BJ (cell line): ENCODE measurements around the gene RACGAP1. TPM values are rescaled to one million over a fixed set of nuclear protein-coding genes. Genes with fewer than 3 reads are reported as not detected.

Source experiments
- CTCF ChIA-PET: fragments of 350-600 bp; formaldehyde crosslinking; extraction: SDS; loops from one replicate; lab custom pipeline; 2021; ENCODE audit warnings: antibody characterized with exemption, inconsistent platforms; lab: Yijun Ruan, JAX
- POLR2A ChIA-PET: fragments of 300-600 bp; sonication (Branson Sonifier 250); formaldehyde crosslinking; extraction: SDS; loops from one replicate; lab custom pipeline; 2021; ENCODE audit warnings: antibody characterized with exemption; lab: Charles Lee
- DNase-seq: peaks from one replicate; pipeline ENCODE4 v3.0.0-alpha.2; 2011; ENCODE audit warnings: low read depth
- H3K27me3 ChIP-seq: 2 replicates; pipeline ENCODE4 v1.6.0; 2011; ENCODE audit warnings: low read length; ENCODE audit not compliant: control insufficient read depth, insufficient read depth
- H3K36me3 ChIP-seq: 2 replicates; pipeline ENCODE4 v1.5.1; 2011; ENCODE audit warnings: low read length; ENCODE audit not compliant: control insufficient read depth, insufficient read depth
- H3K4me3 ChIP-seq: 2 replicates; pipeline ENCODE4 v1.5.1; 2011; ENCODE audit warnings: low read depth, mild to moderate bottlenecking, control low read depth, low read length
- CTCF ChIP-seq: IDR thresholded peaks from 2 replicates; pipeline ENCODE4 v1.5.1; 2011; ENCODE audit warnings: low read depth, mild to moderate bottlenecking, control low read depth, inconsistent platforms, low read length, moderate library complexity; ENCODE audit not compliant: insufficient read depth
- polyA plus RNA-seq: library from polyadenylated mRNA; depleted of rRNA; stranded (reverse); fragments of >200 nt; gene quantifications from 2 replicates; pipeline ENCODE4 v1.2.3, GENCODE V29; 2011

Gene RACGAP1
- polyA plus RNA-seq, 1 experiment, result 42.8 TPM

- CTCF ChIA-PET, result interaction anchor here (1.4 to 8.0 kb wide), 8 partner anchors 13 to 74 kb away, joined by 4 to 102 read pairs (median 48); partner anchors contain the start of gene AQP6
- POLR2A ChIA-PET, result no interaction called here
- Histone ChIP-seq H3K27me3 (no peaks in the 10 kb centered on the region; the same call in 1 of the 2 replicates), H3K4me3 (no peak overlapping the region), H3K36me3 (no peaks in the 10 kb centered on the region)
- no peak for DNase-seq
- TF ChIP-seq CTCF, result no peak
These were observed 16.0 kb upstream of the RACGAP1 start for GRCh38 chr12:50041062-50041860.

GRCh38 chr12:50040657-50041056 lies 15.4 kb upstream of the RACGAP1 start:
- no peaks in the 10 kb centered on the region; the same call in 1 of the 2 replicates for H3K27me3 ChIP-seq
- ChIA-PET POLR2A (no interaction called here), CTCF (interaction anchor here (2.2 to 8.0 kb wide), 10 partner anchors 11 to 74 kb away, joined by 8 to 102 read pairs (median 35); partner anchors contain the start of gene AQP6)
- no peak for DNase-seq
- no peak overlapping the region for H3K4me3 ChIP-seq
- no peaks in the 10 kb centered on the region for H3K36me3 ChIP-seq
- TF ChIP-seq CTCF, result no peak

- POLR2A ChIA-PET, result interaction anchor here (0.6 kb wide), 1 partner anchor 25 kb away, joined by 3 read pairs; no protein-coding TSS in a partner anchor
- no peaks in the 10 kb centered on the region for H3K36me3 ChIP-seq
- H3K4me3 ChIP-seq, result no peak overlapping the region
- CTCF ChIA-PET, result interaction anchor here (0.7 to 8.0 kb wide), 29 partner anchors 9 to 238 kb away, joined by 3 to 102 read pairs (median 8); partner anchors contain the start of genes AQP6 and RACGAP1
- H3K27me3 ChIP-seq, result no peaks in the 10 kb centered on the region; the same call in 1 of the 2 replicates
- TF ChIP-seq CTCF, result peak; percentile 90
- no peak for DNase-seq
These were observed 14.0 kb upstream of the RACGAP1 start for GRCh38 chr12:50039151-50039835.

- no peak for DNase-seq
- ChIA-PET CTCF (interaction anchor here (0.9 to 8.0 kb wide), 21 partner anchors 9 to 261 kb away, joined by 3 to 102 read pairs (median 11); partner anchors contain the start of genes AQP6 and RACGAP1), POLR2A (no interaction called here)
- Histone ChIP-seq H3K4me3 (no peak overlapping the region), H3K36me3 (no peaks in the 10 kb centered on the region), H3K27me3 (no peaks in the 10 kb centered on the region; the same call in 1 of the 2 replicates)
- TF ChIP-seq CTCF, result no peak
These were observed 13.0 kb upstream of the RACGAP1 start for GRCh38 chr12:50038336-50038735.
